GM12878 (cell line): ENCODE measurements around the gene KRT32. TPM values are rescaled to one million over a fixed set of nuclear protein-coding genes. Genes with fewer than 3 reads are reported as not detected.

ENCODE experiments used
- ATAC-seq: fragments of 200-7000 bp; cut with Tn5 transposase; 3 replicates; pipeline ENCODE4 v1.9.1; 2020; ENCODE audit warnings: mild to moderate bottlenecking, moderate library complexity
- BruUV-seq: library from RNA; stranded (reverse); fragments of 400-500 nt; replicated peaks from 2 replicates; lab custom pipeline; 2021; lab: Mats Ljungman, UMichigan
- CTCF ChIA-PET: fragments of 300-600 bp; sonication (Branson Sonifier 250); formaldehyde crosslinking; extraction: SDS; loops from one replicate; lab custom pipeline; 2021; ENCODE audit warnings: inconsistent platforms; lab: Yijun Ruan, JAX
- POLR2A ChIA-PET: fragments of 350-600 bp; formaldehyde crosslinking; extraction: SDS; loops from one replicate; lab custom pipeline; 2021; ENCODE audit warnings: inconsistent platforms; lab: Charles Lee
- RAD21 ChIA-PET: fragments of 300-600 bp; sonication (Branson Sonifier 250); formaldehyde crosslinking; loops from one replicate; lab custom pipeline; 2023; ENCODE audit warnings: antibody characterized with exemption; ENCODE audit not compliant: unreplicated experiment; lab: Charles Lee
- SMC1A ChIA-PET: fragments of 300-600 bp; sonication (Branson Sonifier 250); formaldehyde crosslinking; loops from one replicate; lab custom pipeline; 2023; ENCODE audit not compliant: unreplicated experiment, uncharacterized antibody; lab: Charles Lee
- DNase-seq: peaks from one replicate; pipeline ENCODE4 v3.0.0-alpha.2; 2011; ENCODE audit warnings: low read depth, low spot score
- FAIRE-seq: peaks from 3 replicates; lab custom pipeline; 2011; peaks lifted over from hg19 to GRCh38; lab: Jason Lieb, UNC
- H2AFZ ChIP-seq: 2 replicates; pipeline ENCODE4 v1.6.0; 2011; ENCODE audit warnings: low read depth, low read length, control low read depth; ENCODE audit not compliant: control insufficient read depth
- H3K27ac ChIP-seq: 2 replicates; pipeline ENCODE4 v1.5.1; 2011; ENCODE audit warnings: control low read depth; ENCODE audit not compliant: control insufficient read depth, insufficient read depth
- H3K27me3 ChIP-seq, 2 experiments: replicated peaks in 1 of 2; 2 replicates each; pipeline versions ENCODE4 v1.6.0 to v1.6.1; 2011; ENCODE audit warnings: low read length in 1 of 2; ENCODE audit not compliant: control insufficient read depth in 2 of 2, insufficient read depth in 2 of 2
- H3K36me3 ChIP-seq, 2 experiments: 2 replicates each; pipeline ENCODE4 v1.5.1; 2011; ENCODE audit warnings: low read length in 1 of 2; ENCODE audit not compliant: control insufficient read depth in 2 of 2, insufficient read depth in 2 of 2
- H3K4me1 ChIP-seq: 2 replicates; pipeline ENCODE4 v1.6.1; 2011; ENCODE audit warnings: mild to moderate bottlenecking, low read length, moderate library complexity, mixed read lengths; ENCODE audit not compliant: control insufficient read depth, insufficient read depth
- H3K4me2 ChIP-seq: 2 replicates; pipeline ENCODE4 v1.6.0; 2011; ENCODE audit warnings: control low read depth; ENCODE audit not compliant: control insufficient read depth, insufficient read depth
- H3K4me3 ChIP-seq: fragments of 200-600 bp; sonication (generic); 2 replicates; pipeline ENCODE4 v1.5.1; 2016
- H3K79me2 ChIP-seq: 2 replicates; pipeline ENCODE4 v1.6.0; 2011; ENCODE audit warnings: low read length; ENCODE audit not compliant: control insufficient read depth, insufficient read depth
- H3K9ac ChIP-seq: 2 replicates; pipeline ENCODE4 v1.8.0; 2011; ENCODE audit warnings: low read length, control low read depth, mixed read lengths; ENCODE audit not compliant: control insufficient read depth, insufficient read depth
- H3K9me3 ChIP-seq: replicated peaks from 3 replicates; pipeline ENCODE4 v1.5.1; 2011; ENCODE audit warnings: mild to moderate bottlenecking, low read length; ENCODE audit not compliant: control insufficient read depth, insufficient read depth
- H4K20me1 ChIP-seq: 2 replicates; pipeline ENCODE4 v1.6.0; 2011; ENCODE audit not compliant: control insufficient read depth, insufficient read depth
- CBX3 ChIP-seq: fragments of 200-600 bp; sonication (generic); IDR thresholded peaks from 2 replicates; pipeline ENCODE4 v1.6.1; 2016; ENCODE audit warnings: low read depth, borderline replicate concordance
- EZH2 ChIP-seq: IDR thresholded peaks from 2 replicates; pipeline ENCODE4 v1.6.1; 2012; ENCODE audit warnings: low read depth, mild to moderate bottlenecking, control low read depth, inconsistent platforms, low read length, borderline replicate concordance; ENCODE audit not compliant: control insufficient read depth
- FOXK2 ChIP-seq: fragments of 450-650 bp; IDR thresholded peaks from 2 replicates; pipeline ENCODE4 v1.6.1; 2017; ENCODE audit warnings: mild to moderate bottlenecking, moderate library complexity
- GATAD2B ChIP-seq: fragments of 450-650 bp; conservative IDR thresholded peaks from 2 replicates; pipeline ENCODE4 v1.6.1; 2017; ENCODE audit warnings: low read depth, mild to moderate bottlenecking, moderate library complexity
- IKZF2 ChIP-seq, 2 experiments: fragments of 450-650 bp; IDR thresholded peaks; 2 replicates each; pipeline ENCODE4 v1.6.1; 2017; ENCODE audit warnings: mild to moderate bottlenecking in 2 of 2, moderate library complexity in 2 of 2
- MXI1 ChIP-seq: fragments of 150-350 bp; IDR thresholded peaks from 2 replicates; pipeline ENCODE4 v1.6.1; 2011; ENCODE audit warnings: low read depth, mild to moderate bottlenecking, inconsistent platforms, low read length, improper control_type of control experiment
- PAX5 ChIP-seq: IDR thresholded peaks from 2 replicates; pipeline ENCODE4 v1.6.1; 2011; ENCODE audit warnings: low read depth, low read length, borderline replicate concordance
- PAX8 ChIP-seq: fragments of 450-650 bp; IDR thresholded peaks from 2 replicates; pipeline ENCODE4 v1.6.1; 2017; ENCODE audit warnings: mild to moderate bottlenecking, moderate library complexity
- PML ChIP-seq: IDR thresholded peaks from 2 replicates; pipeline ENCODE4 v1.6.1; 2012; ENCODE audit warnings: low read length, inconsistent platforms
- POLR2AphosphoS2 ChIP-seq: IDR thresholded peaks from 2 replicates; pipeline ENCODE4 v1.6.1; 2011; ENCODE audit warnings: low read depth, mild to moderate bottlenecking, low read length, improper control_type of control experiment, moderate library complexity
- RAD21 ChIP-seq: IDR thresholded peaks from 2 replicates; pipeline ENCODE4 v1.6.1; 2011; ENCODE audit warnings: mild to moderate bottlenecking, low read depth, low read length, moderate library complexity; ENCODE audit not compliant: insufficient read depth
- SIX5 ChIP-seq: IDR thresholded peaks from 2 replicates; pipeline ENCODE4 v1.6.1; 2011; ENCODE audit warnings: mild to moderate bottlenecking, low read depth, low read length, moderate library complexity; ENCODE audit not compliant: severe bottlenecking
- USF1 ChIP-seq: IDR thresholded peaks from 2 replicates; pipeline ENCODE4 v1.6.1; 2011; ENCODE audit warnings: borderline replicate concordance, low read depth, mild to moderate bottlenecking, moderate library complexity, mixed read lengths, low read length; ENCODE audit not compliant: insufficient read depth; ENCODE audit errors: extremely low read length
- ZNF217 ChIP-seq: fragments of 450-650 bp; IDR thresholded peaks from 2 replicates; pipeline ENCODE4 v1.6.1; 2017; ENCODE audit warnings: antibody characterized with exemption, mild to moderate bottlenecking
- WGBS: methylation state at CpG from one replicate; pipeline ENCODE4 v1.1.6; 2016; ENCODE audit warnings: low lambda C conversion rate; ENCODE audit not compliant: insufficient replicate concordance, insufficient coverage; ENCODE audit errors: missing lambda C conversion rate; 5-methylcytosine and 5-hydroxymethylcytosine counted together
- in situ Hi-C: fragments of 300-500 bp; cut with MboI; formaldehyde crosslinking; loops from 9 replicates; pipeline ENCODE4 v1.14.3; 2018; ENCODE audit warnings: mixed read lengths
- intact Hi-C: fragments of 100-400 bp; cut with micrococcal nuclease; formaldehyde crosslinking; loops from one replicate; pipeline ENCODE4 v1.14.2; 2022; ENCODE audit not compliant: unreplicated experiment
- polyA plus RNA-seq, 11 experiments: library from polyadenylated mRNA; depleted of rRNA in 4 of 11; unstranded in 6 of 11; stranded (reverse) in 5 of 11; fragments of >200 nt; fragmentation: Nextera tagmentation in 4 of 11; fragmentation: Illumina TruSeq in 1 of 11; extraction: Ambion mirVana in 4 of 11; extraction: Trizol in 1 of 11; gene quantifications; 1 replicate in 1 of 11; 2 replicates in 10 of 11; pipeline versions ENCODE4 v1.2.1 to v1.2.3, GENCODE V29; 2011 to 2016; ENCODE audit warnings: inconsistent platforms in 2 of 11, missing spikeins in 2 of 11, low read depth in 1 of 11
- total RNA-seq, 4 experiments: library from RNA; depleted of rRNA in 3 of 4; stranded (reverse); fragments of >200 nt in 3 of 4; fragmentation: Illumina TruSeq in 1 of 4; extraction: Trizol in 1 of 4; gene quantifications; 2 replicates each; pipeline versions ENCODE4 v1.2.1 to v1.2.3, GENCODE V29; 2013 to 2021
- TF ChIP-seq, protein P1 (sequence below): fragments of 450-650 bp; IDR thresholded peaks from 2 replicates; pipeline ENCODE4 v1.6.1; 2016; ENCODE audit warnings: mild to moderate bottlenecking
- TF ChIP-seq, protein P2 (sequence below): fragments of 450-650 bp; IDR thresholded peaks from 2 replicates; pipeline ENCODE4 v1.6.1; 2018; ENCODE audit warnings: mild to moderate bottlenecking, low read depth, moderate library complexity; ENCODE audit not compliant: partially characterized antibody
- TF ChIP-seq, protein P3 (sequence below): fragments of 150-350 bp; IDR thresholded peaks from 2 replicates; pipeline ENCODE4 v1.6.1; 2014; ENCODE audit warnings: mild to moderate bottlenecking, low read depth, low read length
- TF ChIP-seq, protein P4 (sequence below): IDR thresholded peaks from 2 replicates; pipeline ENCODE4 v1.6.1; 2011; ENCODE audit warnings: low read depth, low read length, improper control_type of control experiment, borderline replicate concordance

Gene KRT32
- total and polyA plus RNA-seq, 10 of the 15 experiments (the other 5 are each of a cell fraction or from before 2014, with no cell fraction given): not detected

DNA sequence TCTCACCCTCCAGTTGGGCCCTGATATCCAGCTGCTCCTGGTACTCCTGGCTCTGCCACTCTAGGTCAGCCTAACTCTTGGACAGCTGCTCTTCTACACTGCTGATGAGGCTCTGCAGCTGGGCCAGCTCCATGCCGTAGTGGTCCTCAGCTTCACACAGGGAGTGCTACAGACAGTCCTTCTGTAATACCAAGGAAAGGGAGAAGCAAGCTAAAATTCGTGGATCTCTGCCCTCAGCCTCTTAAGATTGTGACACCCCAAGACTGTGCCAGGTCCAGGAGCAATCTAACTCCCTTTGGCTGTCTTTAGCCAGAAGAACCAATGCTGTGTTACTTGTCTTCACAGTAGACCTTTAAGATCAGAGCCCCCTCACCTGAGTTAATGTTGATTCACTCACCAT is 18.7 kb downstream of the KRT32 start:
- Histone ChIP-seq H3K4me3 (no peak overlapping the region), H3K4me1 (no peaks in the 10 kb centered on the region), H3K79me2 (no peaks in the 10 kb centered on the region), H3K9ac (no peak overlapping the region), H2AFZ (no peak overlapping the region), H3K4me2 (no peak overlapping the region), H3K27me3 (peaks cover 3 to 4% of the 10 kb centered on the region in 2 experiments; a peak in 3 of 4 replicates), H3K27ac (no peak overlapping the region), H4K20me1 (no peaks in the 10 kb centered on the region), H3K36me3 (no peaks in the 10 kb centered on the region), H3K9me3 (no peaks in the 10 kb centered on the region)
- TF ChIP-seq, protein P1, sequence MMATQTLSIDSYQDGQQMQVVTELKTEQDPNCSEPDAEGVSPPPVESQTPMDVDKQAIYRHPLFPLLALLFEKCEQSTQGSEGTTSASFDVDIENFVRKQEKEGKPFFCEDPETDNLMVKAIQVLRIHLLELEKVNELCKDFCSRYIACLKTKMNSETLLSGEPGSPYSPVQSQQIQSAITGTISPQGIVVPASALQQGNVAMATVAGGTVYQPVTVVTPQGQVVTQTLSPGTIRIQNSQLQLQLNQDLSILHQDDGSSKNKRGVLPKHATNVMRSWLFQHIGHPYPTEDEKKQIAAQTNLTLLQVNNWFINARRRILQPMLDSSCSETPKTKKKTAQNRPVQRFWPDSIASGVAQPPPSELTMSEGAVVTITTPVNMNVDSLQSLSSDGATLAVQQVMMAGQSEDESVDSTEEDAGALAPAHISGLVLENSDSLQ: no peak
- TF ChIP-seq FOXK2: no peak
- TF ChIP-seq ZNF217: no peak
- no peak for TF ChIP-seq SIX5
- TF ChIP-seq GATAD2B: no peak
- no peak for TF ChIP-seq PAX8
- TF ChIP-seq PML: no peak
- TF ChIP-seq POLR2AphosphoS2: no peak
- no peak for TF ChIP-seq CBX3
- TF ChIP-seq, protein P2, sequence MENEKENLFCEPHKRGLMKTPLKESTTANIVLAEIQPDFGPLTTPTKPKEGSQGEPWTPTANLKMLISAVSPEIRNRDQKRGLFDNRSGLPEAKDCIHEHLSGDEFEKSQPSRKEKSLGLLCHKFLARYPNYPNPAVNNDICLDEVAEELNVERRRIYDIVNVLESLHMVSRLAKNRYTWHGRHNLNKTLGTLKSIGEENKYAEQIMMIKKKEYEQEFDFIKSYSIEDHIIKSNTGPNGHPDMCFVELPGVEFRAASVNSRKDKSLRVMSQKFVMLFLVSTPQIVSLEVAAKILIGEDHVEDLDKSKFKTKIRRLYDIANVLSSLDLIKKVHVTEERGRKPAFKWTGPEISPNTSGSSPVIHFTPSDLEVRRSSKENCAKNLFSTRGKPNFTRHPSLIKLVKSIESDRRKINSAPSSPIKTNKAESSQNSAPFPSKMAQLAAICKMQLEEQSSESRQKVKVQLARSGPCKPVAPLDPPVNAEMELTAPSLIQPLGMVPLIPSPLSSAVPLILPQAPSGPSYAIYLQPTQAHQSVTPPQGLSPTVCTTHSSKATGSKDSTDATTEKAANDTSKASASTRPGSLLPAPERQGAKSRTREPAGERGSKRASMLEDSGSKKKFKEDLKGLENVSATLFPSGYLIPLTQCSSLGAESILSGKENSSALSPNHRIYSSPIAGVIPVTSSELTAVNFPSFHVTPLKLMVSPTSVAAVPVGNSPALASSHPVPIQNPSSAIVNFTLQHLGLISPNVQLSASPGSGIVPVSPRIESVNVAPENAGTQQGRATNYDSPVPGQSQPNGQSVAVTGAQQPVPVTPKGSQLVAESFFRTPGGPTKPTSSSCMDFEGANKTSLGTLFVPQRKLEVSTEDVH: no peak
- no peak for TF ChIP-seq MXI1
- TF ChIP-seq, protein P3, sequence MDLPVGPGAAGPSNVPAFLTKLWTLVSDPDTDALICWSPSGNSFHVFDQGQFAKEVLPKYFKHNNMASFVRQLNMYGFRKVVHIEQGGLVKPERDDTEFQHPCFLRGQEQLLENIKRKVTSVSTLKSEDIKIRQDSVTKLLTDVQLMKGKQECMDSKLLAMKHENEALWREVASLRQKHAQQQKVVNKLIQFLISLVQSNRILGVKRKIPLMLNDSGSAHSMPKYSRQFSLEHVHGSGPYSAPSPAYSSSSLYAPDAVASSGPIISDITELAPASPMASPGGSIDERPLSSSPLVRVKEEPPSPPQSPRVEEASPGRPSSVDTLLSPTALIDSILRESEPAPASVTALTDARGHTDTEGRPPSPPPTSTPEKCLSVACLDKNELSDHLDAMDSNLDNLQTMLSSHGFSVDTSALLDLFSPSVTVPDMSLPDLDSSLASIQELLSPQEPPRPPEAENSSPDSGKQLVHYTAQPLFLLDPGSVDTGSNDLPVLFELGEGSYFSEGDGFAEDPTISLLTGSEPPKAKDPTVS: no peak
- TF ChIP-seq PAX5: no peak
- TF ChIP-seq, protein P4, sequence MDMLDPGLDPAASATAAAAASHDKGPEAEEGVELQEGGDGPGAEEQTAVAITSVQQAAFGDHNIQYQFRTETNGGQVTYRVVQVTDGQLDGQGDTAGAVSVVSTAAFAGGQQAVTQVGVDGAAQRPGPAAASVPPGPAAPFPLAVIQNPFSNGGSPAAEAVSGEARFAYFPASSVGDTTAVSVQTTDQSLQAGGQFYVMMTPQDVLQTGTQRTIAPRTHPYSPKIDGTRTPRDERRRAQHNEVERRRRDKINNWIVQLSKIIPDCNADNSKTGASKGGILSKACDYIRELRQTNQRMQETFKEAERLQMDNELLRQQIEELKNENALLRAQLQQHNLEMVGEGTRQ: no peak
- TF ChIP-seq EZH2: no peak
- TF ChIP-seq USF1: no peak
- TF ChIP-seq IKZF2 (IDR thresholded peaks at IDR 0.05): no peak
- no peak for TF ChIP-seq RAD21
- ChIA-PET SMC1A (no interaction called here), RAD21 (no interaction called here), POLR2A (no interaction called here), CTCF (no interaction called here)
- WGBS: 17% methylated on average over 2 of the region's 2 CpGs
- no TSS peak for BruUV-seq
- intact Hi-C loops: no loop called here
- in situ Hi-C loops: no loop called here
- ATAC-seq (no peak), FAIRE-seq (no peak), DNase-seq (no peak)
